Nephron progenitor cell (in vitro differentiated cells): ENCODE results near the gene AGBL4.
A peak's percentile ranks its signal among the peaks of the same experiment; 100 is the strongest.
"Not testable (repeated sequence)": the region's sequence is repeated elsewhere in the genome, so short reads cannot be mapped to it uniquely, and the experiment has no call there.

Source experiments
- DNase-seq: peaks from one replicate; pipeline ENCODE4 v3.0.0; 2021
- H3K27ac Mint-ChIP-seq: 2 replicates; pipeline ENCODE4 v1.8.0; 2021; ENCODE audit warnings: mild to moderate bottlenecking, moderate library complexity, mixed read lengths
- H3K27me3 Mint-ChIP-seq: 2 replicates; pipeline ENCODE4 v1.8.0; 2021; ENCODE audit warnings: mild to moderate bottlenecking, low read depth, mixed read lengths; ENCODE audit not compliant: poor library complexity
- H3K36me3 Mint-ChIP-seq: 2 replicates; pipeline ENCODE4 v1.8.0; 2021; ENCODE audit warnings: low read depth, mixed read lengths
- H3K4me1 Mint-ChIP-seq: 2 replicates; pipeline ENCODE4 v1.8.0; 2021; ENCODE audit warnings: mixed read lengths
- H3K4me3 Mint-ChIP-seq: 2 replicates; pipeline ENCODE4 v1.8.0; 2021; ENCODE audit warnings: mild to moderate bottlenecking, moderate library complexity, mixed read lengths
- H3K9me3 Mint-ChIP-seq: 2 replicates; pipeline ENCODE4 v1.8.0; 2021; ENCODE audit warnings: mild to moderate bottlenecking, moderate library complexity, mixed read lengths
- CTCF ChIP-seq: fragments of 200-600 bp; sonication (generic); IDR thresholded peaks from 2 replicates; pipeline ENCODE4 v1.5.0; 2021; ENCODE audit warnings: antibody characterized with exemption

The AGBL4 gene

DNA sequence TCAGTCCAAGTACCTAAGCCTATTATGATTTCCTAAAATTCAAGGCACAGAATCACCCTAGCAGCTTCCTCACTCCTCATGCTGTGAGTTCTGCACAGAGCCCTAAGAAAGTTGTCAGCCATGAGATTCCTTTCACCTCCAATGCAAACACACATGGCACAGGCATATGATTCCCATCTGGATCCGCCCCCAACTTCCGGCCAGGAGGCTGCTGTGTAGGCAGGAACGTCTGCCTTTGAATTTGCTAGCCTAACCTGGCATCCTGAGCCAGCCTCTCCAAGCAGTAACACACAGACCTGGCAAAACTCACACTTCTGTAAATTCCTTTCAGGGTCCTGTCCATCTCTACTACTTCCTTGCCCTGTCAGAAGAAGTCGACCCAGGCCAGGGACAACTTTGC is 726.0 kb downstream of the AGBL4 start:
- DNase-seq, result no peak
- Mint-ChIP-seq H3K4me3 (no peak overlapping the region), H3K27me3 (no peaks in the 10 kb centered on the region), H3K27ac (no peak overlapping the region), H3K9me3 (peaks cover 89% of the 10 kb centered on the region), H3K4me1 (no peaks in the 10 kb centered on the region), H3K36me3 (no peaks in the 10 kb centered on the region)
- TF ChIP-seq CTCF, result no peak

DNA sequence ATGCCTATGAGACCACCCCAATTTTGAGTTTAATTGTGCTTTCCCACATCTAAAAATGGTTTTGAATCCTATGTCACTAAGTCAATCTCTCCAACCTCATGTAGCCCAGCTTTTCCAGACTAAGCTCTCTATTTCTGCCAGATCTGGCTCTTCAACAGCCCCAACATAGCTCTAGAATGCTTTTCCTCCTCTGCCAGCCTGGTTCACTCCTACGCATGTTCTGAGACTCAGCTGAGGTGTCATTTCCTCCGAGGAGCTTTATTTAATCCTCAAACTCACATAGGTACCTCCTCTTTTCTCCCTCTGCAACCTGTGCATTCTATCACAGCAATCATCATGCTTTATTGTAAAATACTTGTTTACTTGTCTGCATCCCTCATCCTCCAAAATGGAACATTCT is 729.2 kb downstream of the AGBL4 start:
- Mint-ChIP-seq H3K27me3 (no peaks in the 10 kb centered on the region), H3K27ac (no peak overlapping the region), H3K4me1 (no peaks in the 10 kb centered on the region), H3K4me3 (no peak overlapping the region), H3K36me3 (no peaks in the 10 kb centered on the region), H3K9me3 (peaks cover 83% of the 10 kb centered on the region)
- no peak for DNase-seq
- TF ChIP-seq CTCF, result no peak

- H3K4me3 Mint-ChIP-seq, result no peak overlapping the region
- no peak overlapping the region for H3K27ac Mint-ChIP-seq
- H3K27me3 Mint-ChIP-seq, result no peaks in the 10 kb centered on the region
- H3K4me1 Mint-ChIP-seq, result no peaks in the 10 kb centered on the region
- H3K9me3 Mint-ChIP-seq, result peaks cover 77% of the 10 kb centered on the region
- H3K36me3 Mint-ChIP-seq, result no peaks in the 10 kb centered on the region
- TF ChIP-seq CTCF, result no peak
- DNase-seq, result no peak
Measured at GRCh38 chr1:49293016-49293415, 730.7 kb downstream of the AGBL4 start.

- DNase-seq, result peak; percentile 1
- H3K4me3 Mint-ChIP-seq, H3K27me3 Mint-ChIP-seq, H3K4me1 Mint-ChIP-seq, H3K27ac Mint-ChIP-seq, H3K36me3 Mint-ChIP-seq: not testable (repeated sequence)
- peaks cover 66% of the 10 kb centered on the region for H3K9me3 Mint-ChIP-seq
Measured at GRCh38 chr1:49257211-49258049, 766.3 kb downstream of the AGBL4 start.

- peaks cover 85% of the 10 kb centered on the region for H3K9me3 Mint-ChIP-seq
- H3K27me3 Mint-ChIP-seq, result peaks cover 4% of the 10 kb centered on the region
- H3K4me1 Mint-ChIP-seq, result no peaks in the 10 kb centered on the region
- DNase-seq, result no peak
- H3K4me3 Mint-ChIP-seq, result no peak overlapping the region
- TF ChIP-seq CTCF, result no peak
- no peak overlapping the region for H3K27ac Mint-ChIP-seq
- no peaks in the 10 kb centered on the region for H3K36me3 Mint-ChIP-seq
Measured at GRCh38 chr1:49252917-49253316, 770.8 kb downstream of the AGBL4 start.

GRCh38 chr1:49251019-49251784 is 772.6 kb downstream of the AGBL4 start:
- no peak overlapping the region for H3K4me3 Mint-ChIP-seq
- no peak overlapping the region for H3K27ac Mint-ChIP-seq
- no peak for TF ChIP-seq CTCF
- no peaks in the 10 kb centered on the region for H3K36me3 Mint-ChIP-seq
- no peak for DNase-seq
- peaks cover 4% of the 10 kb centered on the region for H3K27me3 Mint-ChIP-seq
- H3K4me1 Mint-ChIP-seq, result no peaks in the 10 kb centered on the region
- peaks cover 75% of the 10 kb centered on the region for H3K9me3 Mint-ChIP-seq
